ENCODE data around the gene NADK. TPM values are rescaled to one million over a fixed set of nuclear protein-coding genes. Genes with fewer than 3 reads are reported as not detected.

Gene NADK
- total RNA-seq, 1 donor from 2014 or later: 90.1 TPM

- no peak for TF ChIP-seq CTCF (IDR thresholded peaks at IDR 0.05)
- TF ChIP-seq POLR2AphosphoS5 (IDR thresholded peaks at IDR 0.05; ENCODE audit: insufficient read depth in 1 of 2, low read depth in 1 of 2): no peak
- TF ChIP-seq POLR2A (IDR thresholded peaks at IDR 0.05): no peak
- intact Hi-C loops (cut with DNase I): no loop called here
- H3K9me3 ChIP-seq: no peaks in the 10 kb centered on the region
- peaks cover 16% of the 10 kb centered on the region for H3K4me1 ChIP-seq
- H3K27ac ChIP-seq: no peak overlapping the region
- peaks cover 4 to 74% of the 10 kb centered on the region in 2 donors for H3K36me3 ChIP-seq
- DNase-seq (ENCODE audit: extremely low spot score in 2 of 2): no peak
- no peak overlapping the region for H3K4me3 ChIP-seq
- no peaks in the 10 kb centered on the region for H3K27me3 ChIP-seq
These were observed 8.8 kb upstream of the NADK start for GRCh38 chr1:1786836-1787605.

- H3K9me3 ChIP-seq: no peaks in the 10 kb centered on the region
- peaks cover 4 to 62% of the 10 kb centered on the region in 2 donors for H3K36me3 ChIP-seq
- no peak for DNase-seq (ENCODE audit: extremely low spot score in 2 of 2)
- peaks cover 28% of the 10 kb centered on the region for H3K4me1 ChIP-seq
- H3K27me3 ChIP-seq: no peaks in the 10 kb centered on the region
- intact Hi-C loops (cut with DNase I): no loop called here
- no peak overlapping the region for H3K4me3 ChIP-seq
- H3K27ac ChIP-seq: no peak overlapping the region
- no peak for TF ChIP-seq POLR2A (IDR thresholded peaks at IDR 0.05)
- no peak for TF ChIP-seq CTCF (IDR thresholded peaks at IDR 0.05)
- no peak for TF ChIP-seq POLR2AphosphoS5 (IDR thresholded peaks at IDR 0.05; ENCODE audit: insufficient read depth in 1 of 2, low read depth in 1 of 2)
These were observed 7.4 kb upstream of the NADK start for GRCh38 chr1:1785666-1786065.

- intact Hi-C loops (cut with DNase I): no loop called here
- peaks cover 36% of the 10 kb centered on the region for H3K4me1 ChIP-seq
These were observed 6.7 kb upstream of the NADK start for GRCh38 chr1:1784933-1785332.

GRCh38 chr1:1783320-1783719 is 5.0 kb upstream of the NADK start:
- TF ChIP-seq POLR2A (IDR thresholded peaks at IDR 0.05) (no peak), POLR2AphosphoS5 (IDR thresholded peaks at IDR 0.05; ENCODE audit: insufficient read depth in 1 of 2, low read depth in 1 of 2) (no peak), CTCF (IDR thresholded peaks at IDR 0.05) (no peak)
- Histone ChIP-seq H3K27ac (peak overlapping the region; percentile 80), H3K9me3 (no peaks in the 10 kb centered on the region), H3K27me3 (no peaks in the 10 kb centered on the region), H3K4me1 (peaks cover 49% of the 10 kb centered on the region), H3K36me3 (peaks cover 4 to 39% of the 10 kb centered on the region in 2 donors), H3K4me3 (no peak overlapping the region)
- no peak for DNase-seq (ENCODE audit: extremely low spot score in 2 of 2)
- intact Hi-C loops (cut with DNase I): no loop called here

More at GRCh38 chr1:1784933-1785332, 6.7 kb upstream of the NADK start:
- Histone ChIP-seq H3K36me3 (peaks cover 4 to 55% of the 10 kb centered on the region in 2 donors), H3K9me3 (no peaks in the 10 kb centered on the region), H3K27me3 (no peaks in the 10 kb centered on the region), H3K27ac (no peak overlapping the region), H3K4me3 (no peak overlapping the region)
- TF ChIP-seq CTCF (IDR thresholded peaks at IDR 0.05): no peak
- no peak for TF ChIP-seq POLR2A (IDR thresholded peaks at IDR 0.05)
- TF ChIP-seq POLR2AphosphoS5 (IDR thresholded peaks at IDR 0.05; ENCODE audit: insufficient read depth in 1 of 2, low read depth in 1 of 2): no peak
- DNase-seq (ENCODE audit: extremely low spot score in 2 of 2): no peak

Data from vagina (tissue), 2 donors.